GM21717 (cell line): ENCODE data around the gene IYD.
"Not testable (repeated sequence)": the region's sequence is repeated elsewhere in the genome, so short reads cannot be mapped to it uniquely, and the experiment has no call there.

Experiments
- ATAC-seq: cut with Tn5 transposase; IDR thresholded peaks from one replicate; pipeline ENCODE4 v1.9.1; 2021; ENCODE audit warnings: mild to moderate bottlenecking, moderate library complexity; ENCODE audit not compliant: unreplicated experiment

Gene IYD

GRCh38 chr6:150427037-150427602 lies 58.3 kb downstream of the IYD start:
- ATAC-seq, result no peak

GRCh38 chr6:150427843-150428242 lies 59.0 kb downstream of the IYD start:
- no peak for ATAC-seq

- no peak for ATAC-seq
These were observed 62.0 kb downstream of the IYD start for GRCh38 chr6:150430815-150431214.

- no peak for ATAC-seq
These were observed 66.5 kb downstream of the IYD start for GRCh38 chr6:150435360-150435759.

- ATAC-seq, result no peak
These were observed 67.0 kb downstream of the IYD start for GRCh38 chr6:150435832-150436231.

GRCh38 chr6:150439373-150439772 lies 70.6 kb downstream of the IYD start:
- no peak for ATAC-seq

- ATAC-seq, result no peak
These were observed 74.8 kb downstream of the IYD start for GRCh38 chr6:150443621-150444020.

GRCh38 chr6:150444308-150444707 lies 75.5 kb downstream of the IYD start:
- no peak for ATAC-seq

- ATAC-seq, result no peak
These were observed 76.7 kb downstream of the IYD start for GRCh38 chr6:150445486-150445885.

- no peak for ATAC-seq
These were observed 79.4 kb downstream of the IYD start for GRCh38 chr6:150448221-150448620.

- ATAC-seq, result not testable (repeated sequence)
These were observed 80.2 kb downstream of the IYD start for GRCh38 chr6:150449055-150449454.

GRCh38 chr6:150450918-150451317 lies 82.1 kb downstream of the IYD start:
- no peak for ATAC-seq

GRCh38 chr6:150451807-150452427 lies 83.1 kb downstream of the IYD start:
- no peak for ATAC-seq

GRCh38 chr6:150452428-150453243 lies 83.8 kb downstream of the IYD start:
- no peak for ATAC-seq

- no peak for ATAC-seq
These were observed 84.5 kb downstream of the IYD start for GRCh38 chr6:150453357-150453756.
